Measurements from ENCODE around the gene MAST2. TPM values are rescaled to one million over a fixed set of nuclear protein-coding genes. Genes with fewer than 3 reads are reported as not detected.

The MAST2 gene
- total and polyA plus RNA-seq, 2 of the 13 experiments (the other 11 are each of a cell fraction or from before 2014, with no cell fraction given) = 15.3 to 23.0 TPM

DNA sequence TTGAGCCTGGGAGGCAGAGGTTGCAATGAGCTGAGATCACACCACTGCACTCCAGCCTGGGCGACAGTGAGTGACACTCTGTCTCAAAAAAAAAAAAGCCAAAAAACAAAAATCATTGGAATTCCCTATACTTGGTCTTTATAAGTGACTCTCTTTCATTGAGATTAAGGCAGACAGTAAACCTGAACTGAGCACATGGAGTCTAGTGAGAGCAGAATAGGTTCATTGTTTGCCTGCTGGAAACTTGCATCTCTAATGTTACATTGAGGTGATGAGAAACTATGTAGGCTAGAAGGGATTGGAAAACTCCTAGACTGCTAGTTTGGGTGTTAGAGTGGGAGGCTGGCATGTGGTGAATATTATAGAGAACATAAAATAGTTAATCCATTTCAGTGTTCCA, 25.4 kb downstream of the MAST2 start (continued):
- TF ChIP-seq, protein P1, sequence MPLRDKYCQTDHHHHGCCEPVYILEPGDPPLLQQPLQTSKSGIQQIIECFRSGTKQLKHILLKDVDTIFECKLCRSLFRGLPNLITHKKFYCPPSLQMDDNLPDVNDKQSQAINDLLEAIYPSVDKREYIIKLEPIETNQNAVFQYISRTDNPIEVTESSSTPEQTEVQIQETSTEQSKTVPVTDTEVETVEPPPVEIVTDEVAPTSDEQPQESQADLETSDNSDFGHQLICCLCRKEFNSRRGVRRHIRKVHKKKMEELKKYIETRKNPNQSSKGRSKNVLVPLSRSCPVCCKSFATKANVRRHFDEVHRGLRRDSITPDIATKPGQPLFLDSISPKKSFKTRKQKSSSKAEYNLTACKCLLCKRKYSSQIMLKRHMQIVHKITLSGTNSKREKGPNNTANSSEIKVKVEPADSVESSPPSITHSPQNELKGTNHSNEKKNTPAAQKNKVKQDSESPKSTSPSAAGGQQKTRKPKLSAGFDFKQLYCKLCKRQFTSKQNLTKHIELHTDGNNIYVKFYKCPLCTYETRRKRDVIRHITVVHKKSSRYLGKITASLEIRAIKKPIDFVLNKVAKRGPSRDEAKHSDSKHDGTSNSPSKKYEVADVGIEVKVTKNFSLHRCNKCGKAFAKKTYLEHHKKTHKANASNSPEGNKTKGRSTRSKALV (CRISPR knock-in tag; IDR thresholded peaks at IDR 0.05) = no peak

DNA sequence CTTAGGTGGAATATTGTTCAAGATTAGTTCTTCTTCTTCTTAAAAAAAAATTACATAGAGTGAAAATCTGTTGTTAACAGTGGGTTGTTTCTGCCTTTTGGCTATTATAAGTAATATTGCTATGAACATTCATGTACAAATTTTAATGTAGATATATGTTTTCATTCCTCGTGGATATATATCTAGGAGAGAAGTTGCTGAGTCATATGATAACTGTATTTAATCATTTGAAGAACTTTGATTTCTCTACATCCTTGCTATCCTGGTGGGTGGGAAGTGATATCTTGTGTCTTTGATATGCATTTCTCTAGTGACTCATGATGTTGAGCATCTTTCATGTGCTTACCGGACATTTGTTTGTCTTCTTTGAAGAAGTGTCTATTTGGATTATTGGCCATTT, 29.9 kb downstream of the MAST2 start:
- Histone ChIP-seq H3K4me1 (ENCODE audit: insufficient read depth, low read length) (no peaks in the 10 kb centered on the region), H2AFZ (ENCODE audit: low read length) (no peak overlapping the region), H3K27ac (ENCODE audit: extremely low read length, insufficient read depth, low read length) (no peak overlapping the region), H3K27me3 (ENCODE audit: control insufficient read depth in 1 of 2, insufficient read depth in 2 of 2, low read length in 2 of 2) (no peaks in the 10 kb centered on the region), H3K36me3 (replicated peaks in 1 of 2; ENCODE audit: control insufficient read depth in 1 of 2, insufficient read depth in 2 of 2, low read length in 2 of 2) (peaks cover 7 to 55% of the 10 kb centered on the region in 2 experiments), H3K9me3 (ENCODE audit: low read length) (no peaks in the 10 kb centered on the region), H4K20me1 (ENCODE audit: insufficient read depth, low read length) (no peaks in the 10 kb centered on the region), H3K4me2 (ENCODE audit: low read depth, low read length) (no peak overlapping the region), H3K4me3 (replicated peaks in 1 of 3; ENCODE audit: insufficient read depth in 1 of 3, low read depth in 2 of 3, low read length in 3 of 3) (no peak overlapping the region), H3K9ac (ENCODE audit: insufficient read depth, low read depth, low read length) (no peak overlapping the region), H3K79me2 (ENCODE audit: insufficient read depth, low read length) (peaks cover 5% of the 10 kb centered on the region)
- POLR2A ChIA-PET = no interaction called here
- WGBS (ENCODE audit: low lambda C conversion rate) = 97% methylated on average over 2 of the region's 2 CpGs
- in situ Hi-C loops (cut with HindIII; ENCODE audit: extremely low pct_ligation_motif_present, low pct_unique_long_range_greater_than_20kb) = no loop called here
- no peak for DNase-seq (ENCODE audit: low spot score)
- intact Hi-C loops (cut with micrococcal nuclease; ENCODE audit: unreplicated experiment) = no loop called here
- BruUV-seq (replicated peaks) = no TSS peak
- ATAC-seq = no peak
- CTCF ChIA-PET (ENCODE audit: low intra/inter-chr PET ratio, low total read pairs) = no interaction called here
- no peak for FAIRE-seq
- no peak for TF ChIP-seq RAD51 (IDR thresholded peaks at IDR 0.05; ENCODE audit: borderline replicate concordance)
- no peak for TF ChIP-seq CREB1 (IDR thresholded peaks at IDR 0.05)
- no peak for TF ChIP-seq CREB1 (CRISPR knock-in tag; IDR thresholded peaks at IDR 0.05)
- TF ChIP-seq ZNF724P (CRISPR knock-in tag; IDR thresholded peaks at IDR 0.05; ENCODE audit: borderline replicate concordance) = no peak
- TF ChIP-seq NFKBIZ (CRISPR knock-in tag; IDR thresholded peaks at IDR 0.05) = no peak
- no peak for TF ChIP-seq ZFP36L1 (CRISPR knock-in tag; IDR thresholded peaks at IDR 0.05)
- TF ChIP-seq ZNF782 (CRISPR knock-in tag; IDR thresholded peaks at IDR 0.05; ENCODE audit: borderline replicate concordance) = no peak
- TF ChIP-seq, protein P2, sequence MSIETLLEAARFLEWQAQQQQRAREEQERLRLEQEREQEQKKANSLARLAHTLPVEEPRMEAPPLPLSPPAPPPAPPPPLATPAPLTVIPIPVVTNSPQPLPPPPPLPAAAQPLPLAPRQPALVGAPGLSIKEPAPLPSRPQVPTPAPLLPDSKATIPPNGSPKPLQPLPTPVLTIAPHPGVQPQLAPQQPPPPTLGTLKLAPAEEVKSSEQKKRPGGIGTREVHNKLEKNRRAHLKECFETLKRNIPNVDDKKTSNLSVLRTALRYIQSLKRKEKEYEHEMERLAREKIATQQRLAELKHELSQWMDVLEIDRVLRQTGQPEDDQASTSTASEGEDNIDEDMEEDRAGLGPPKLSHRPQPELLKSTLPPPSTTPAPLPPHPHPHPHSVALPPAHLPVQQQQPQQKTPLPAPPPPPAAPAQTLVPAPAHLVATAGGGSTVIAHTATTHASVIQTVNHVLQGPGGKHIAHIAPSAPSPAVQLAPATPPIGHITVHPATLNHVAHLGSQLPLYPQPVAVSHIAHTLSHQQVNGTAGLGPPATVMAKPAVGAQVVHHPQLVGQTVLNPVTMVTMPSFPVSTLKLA (IDR thresholded peaks at IDR 0.05) = no peak
- no peak for TF ChIP-seq ZNF33A (CRISPR knock-in tag; IDR thresholded peaks at IDR 0.05; ENCODE audit: borderline replicate concordance)
- no peak for TF ChIP-seq FOXJ3 (CRISPR knock-in tag; IDR thresholded peaks at IDR 0.05; ENCODE audit: borderline replicate concordance)
- TF ChIP-seq ZNF747 (CRISPR knock-in tag; IDR thresholded peaks at IDR 0.05; ENCODE audit: borderline replicate concordance) = no peak

All from HepG2 (cell line).